Keratinocyte (primary cell): ENCODE measurements around the gene ATP8B1. TPM values are rescaled to one million over a fixed set of nuclear protein-coding genes. Genes with fewer than 3 reads are reported as not detected.

Source experiments
- DNase-seq: peaks from one replicate; pipeline ENCODE4 v3.0.0-alpha.2; 2011; ENCODE audit warnings: low read depth, missing footprints, low spot score
- FAIRE-seq: peaks from 2 replicates; lab custom pipeline; 2011; peaks lifted over from hg19 to GRCh38; lab: Jason Lieb, UNC
- H2AFZ ChIP-seq: 2 replicates; pipeline ENCODE4 v1.6.0; 2012; ENCODE audit warnings: low read length, control low read depth, inconsistent platforms; ENCODE audit not compliant: control insufficient read depth
- H3K27ac ChIP-seq: 2 replicates; pipeline ENCODE4 v1.5.1; 2011; ENCODE audit warnings: low read length; ENCODE audit not compliant: control insufficient read depth, insufficient read depth
- H3K27me3 ChIP-seq: 3 replicates; pipeline ENCODE4 v1.6.0; 2011; ENCODE audit warnings: low read length; ENCODE audit not compliant: control insufficient read depth, insufficient read depth; ENCODE audit errors: extremely low read depth
- H3K36me3 ChIP-seq, 2 experiments: 2 replicates in 1 of 2; 3 replicates in 1 of 2; pipeline ENCODE4 v1.5.1; 2011; ENCODE audit warnings: low read length in 2 of 2, mild to moderate bottlenecking in 1 of 2; ENCODE audit not compliant: control insufficient read depth in 2 of 2, insufficient read depth in 2 of 2; ENCODE audit errors: extremely low read depth in 1 of 2
- H3K4me1 ChIP-seq: 3 replicates; pipeline ENCODE4 v1.5.1; 2011; ENCODE audit warnings: low read length; ENCODE audit not compliant: control insufficient read depth, insufficient read depth; ENCODE audit errors: extremely low read depth
- H3K4me2 ChIP-seq: 3 replicates; pipeline ENCODE4 v1.6.0; 2011; ENCODE audit warnings: low read depth, low read length; ENCODE audit not compliant: control insufficient read depth, insufficient read depth; ENCODE audit errors: extremely low read depth
- H3K4me3 ChIP-seq, 3 experiments: fragments of 200-600 bp in 1 of 3; sonication (generic) in 1 of 3; 2 replicates in 2 of 3; 3 replicates in 1 of 3; pipeline ENCODE4 v1.5.1; 2011 to 2016; ENCODE audit warnings: low read length in 3 of 3, mild to moderate bottlenecking in 3 of 3, control low read depth in 2 of 3, inconsistent platforms in 1 of 3, low read depth in 1 of 3, mixed read lengths in 1 of 3, mixed run types in 1 of 3, moderate library complexity in 1 of 3; ENCODE audit not compliant: control insufficient read depth in 2 of 3, insufficient read depth in 2 of 3; ENCODE audit errors: extremely low read depth in 1 of 3
- H3K79me2 ChIP-seq: 2 replicates; pipeline ENCODE4 v1.6.0; 2012; ENCODE audit warnings: low read length; ENCODE audit not compliant: control insufficient read depth, insufficient read depth
- H3K9ac ChIP-seq: 3 replicates; pipeline ENCODE4 v1.6.0; 2011; ENCODE audit warnings: low read length; ENCODE audit not compliant: control insufficient read depth, insufficient read depth; ENCODE audit errors: extremely low read depth
- H3K9me1 ChIP-seq: 3 replicates; pipeline ENCODE4 v1.6.0; 2011; ENCODE audit warnings: low read length; ENCODE audit not compliant: control insufficient read depth, insufficient read depth; ENCODE audit errors: extremely low read depth
- H3K9me3 ChIP-seq: 2 replicates; pipeline ENCODE4 v1.5.1; 2012; ENCODE audit warnings: low read depth, low read length; ENCODE audit not compliant: control insufficient read depth
- H4K20me1 ChIP-seq: 3 replicates; pipeline ENCODE4 v1.6.0; 2011; ENCODE audit warnings: low read length; ENCODE audit not compliant: control insufficient read depth, insufficient read depth; ENCODE audit errors: extremely low read depth
- CTCF ChIP-seq, 3 experiments: IDR thresholded peaks in 1 of 3; conservative IDR thresholded peaks in 1 of 3; optimal IDR thresholded peaks in 1 of 3; 2 replicates in 2 of 3; 3 replicates in 1 of 3; pipeline versions ENCODE3 to v1.5.1; 2011; ENCODE audit warnings: low read length in 3 of 3, mild to moderate bottlenecking in 3 of 3, moderate library complexity in 2 of 3, control low read depth in 1 of 3, inconsistent platforms in 1 of 3; ENCODE audit not compliant: insufficient read depth in 2 of 3; ENCODE audit errors: extremely low read depth in 1 of 3
- EZH2 ChIP-seq: IDR thresholded peaks from one replicate; pipeline ENCODE4 v1.6.1; 2012; ENCODE audit warnings: inconsistent platforms, mild to moderate bottlenecking, low read length, moderate library complexity
- dilution Hi-C: fragments of 300-500 bp; cut with MboI; formaldehyde crosslinking; loops from one replicate; pipeline ENCODE4 v1.7.0; 2020; ENCODE audit warnings: low sequenced_read_pairs; ENCODE audit not compliant: extremely low pct_ligation_motif_present
- polyA plus RNA-seq, 5 experiments: library from polyadenylated mRNA; depleted of rRNA in 3 of 5; stranded (reverse) in 3 of 5; stranded (forward) in 1 of 5; unstranded in 1 of 5; fragments of >200 nt; gene quantifications; 1 replicate in 1 of 5; 2 replicates in 3 of 5; 3 replicates in 1 of 5; pipeline versions ENCODE4 v1.2.1 to v1.2.3, GENCODE V29; 2011 to 2012; ENCODE audit warnings: missing spikeins in 2 of 5, low read depth in 1 of 5, low replicate concordance in 1 of 5

The ATP8B1 gene
- polyA plus RNA-seq, 1 donor (not counting 4 experiments of a cell fraction or from before 2014, with no cell fraction given): 20.4 TPM

- Histone ChIP-seq H3K4me3 (no peak overlapping the region), H3K27ac (no peak overlapping the region), H2AFZ (no peak overlapping the region), H3K27me3 (no peaks in the 10 kb centered on the region), H3K4me1 (peaks cover 16% of the 10 kb centered on the region), H3K9me1 (peaks cover 3% of the 10 kb centered on the region), H3K79me2 (no peaks in the 10 kb centered on the region), H3K9ac (no peak overlapping the region), H4K20me1 (no peaks in the 10 kb centered on the region), H3K4me2 (no peak overlapping the region), H3K36me3 (no peaks in the 10 kb centered on the region), H3K9me3 (no peaks in the 10 kb centered on the region)
- FAIRE-seq (no peak), DNase-seq (no peak)
- no peak for TF ChIP-seq EZH2
- dilution Hi-C loops: no loop called here
These were observed 86.6 kb downstream of the ATP8B1 start for GRCh38 chr18:57716549-57716948.

- H4K20me1 ChIP-seq: no peaks in the 10 kb centered on the region
- DNase-seq (no peak), FAIRE-seq (peak; percentile 36)
- peaks cover 16% of the 10 kb centered on the region for H3K4me1 ChIP-seq
- no peak overlapping the region for H3K4me2 ChIP-seq
- no peaks in the 10 kb centered on the region for H3K9me3 ChIP-seq
- H2AFZ ChIP-seq: no peak overlapping the region
- dilution Hi-C loops: no loop called here
- H3K9ac ChIP-seq: no peak overlapping the region
- H3K27ac ChIP-seq: no peak overlapping the region
- no peaks in the 10 kb centered on the region for H3K36me3 ChIP-seq
- H3K9me1 ChIP-seq: peaks cover 3% of the 10 kb centered on the region
- H3K79me2 ChIP-seq: no peaks in the 10 kb centered on the region
- H3K4me3 ChIP-seq: no peak overlapping the region
- H3K27me3 ChIP-seq: no peaks in the 10 kb centered on the region
- TF ChIP-seq EZH2 (no peak), CTCF (optimal IDR thresholded peaks at IDR 0.05 in 1 of 3, IDR thresholded peaks at IDR 0.05 in 1 of 3, conservative IDR thresholded peaks at IDR 0.05 in 1 of 3; ENCODE audit: extremely low read depth in 1 of 3, insufficient read depth in 2 of 3, low read length in 3 of 3) (no peak)
These were observed 87.4 kb downstream of the ATP8B1 start for GRCh38 chr18:57715671-57716070.

GRCh38 chr18:57715073-57715472, 88.0 kb downstream of the ATP8B1 start:
- no peak overlapping the region for H3K4me2 ChIP-seq
- dilution Hi-C loops: no loop called here

More at GRCh38 chr18:57715073-57715472, 88.0 kb downstream of the ATP8B1 start:
- no peak overlapping the region for H3K9ac ChIP-seq
- no peaks in the 10 kb centered on the region for H3K27me3 ChIP-seq
- H2AFZ ChIP-seq: no peak overlapping the region
- peaks cover 16% of the 10 kb centered on the region for H3K4me1 ChIP-seq
- H3K79me2 ChIP-seq: no peaks in the 10 kb centered on the region
- no peak overlapping the region for H3K27ac ChIP-seq
- no peaks in the 10 kb centered on the region for H3K36me3 ChIP-seq
- no peak overlapping the region for H3K4me3 ChIP-seq
- no peaks in the 10 kb centered on the region for H4K20me1 ChIP-seq
- no peaks in the 10 kb centered on the region for H3K9me3 ChIP-seq
- peaks cover 3% of the 10 kb centered on the region for H3K9me1 ChIP-seq
- DNase-seq (no peak), FAIRE-seq (no peak)
- TF ChIP-seq EZH2 (no peak), CTCF (optimal IDR thresholded peaks at IDR 0.05 in 1 of 3, IDR thresholded peaks at IDR 0.05 in 1 of 3, conservative IDR thresholded peaks at IDR 0.05 in 1 of 3; ENCODE audit: extremely low read depth in 1 of 3, insufficient read depth in 2 of 3, low read length in 3 of 3) (no peak)
